Limb (tissue), 2 donors: ENCODE data around the gene CCDC124.

ENCODE experiments used
- DNase-seq, 2 donors: peaks; one replicate each; pipeline ENCODE4 v3.0.0-alpha.2; 2016; ENCODE audit errors: extremely low spot score in 2 of 2

Gene CCDC124

DNA sequence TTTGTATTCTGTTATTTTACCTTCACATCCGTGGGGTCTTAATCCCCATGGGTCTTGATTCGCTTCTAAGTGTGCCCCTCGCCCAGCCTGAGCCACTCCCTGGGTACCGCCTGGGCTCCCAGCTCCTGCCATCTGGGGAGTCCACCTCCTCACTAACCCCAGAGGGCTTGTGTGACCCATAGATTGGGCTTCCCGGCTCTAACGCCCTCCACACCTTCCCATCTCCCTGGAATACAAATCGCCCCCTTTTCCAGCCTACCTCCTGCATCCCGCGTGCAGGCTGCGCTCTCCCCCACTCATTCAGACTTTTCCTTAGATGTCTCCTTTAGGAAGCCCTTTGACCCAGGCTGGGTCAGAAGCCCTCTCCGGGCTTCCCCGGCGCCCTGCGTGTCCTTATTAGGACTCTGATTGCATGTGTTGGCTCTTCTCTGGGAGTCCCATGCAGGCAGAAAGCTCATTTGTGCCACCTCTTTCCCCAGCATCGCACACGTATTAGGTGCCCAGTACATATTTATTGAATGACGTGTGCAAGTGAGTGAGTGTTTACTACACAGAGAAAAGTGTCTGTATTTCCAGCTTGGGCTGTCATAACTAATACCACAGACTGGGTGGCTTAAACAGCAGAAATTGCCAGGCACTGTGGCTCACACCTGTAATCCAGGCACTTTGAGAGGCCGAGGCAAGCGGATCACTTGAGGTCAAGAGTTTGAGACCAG, 757 bp downstream of the CCDC124 start:
- no peak for DNase-seq

GRCh38 chr19:17936379-17936778, 3.6 kb downstream of the CCDC124 start:
- DNase-seq: no peak

DNA sequence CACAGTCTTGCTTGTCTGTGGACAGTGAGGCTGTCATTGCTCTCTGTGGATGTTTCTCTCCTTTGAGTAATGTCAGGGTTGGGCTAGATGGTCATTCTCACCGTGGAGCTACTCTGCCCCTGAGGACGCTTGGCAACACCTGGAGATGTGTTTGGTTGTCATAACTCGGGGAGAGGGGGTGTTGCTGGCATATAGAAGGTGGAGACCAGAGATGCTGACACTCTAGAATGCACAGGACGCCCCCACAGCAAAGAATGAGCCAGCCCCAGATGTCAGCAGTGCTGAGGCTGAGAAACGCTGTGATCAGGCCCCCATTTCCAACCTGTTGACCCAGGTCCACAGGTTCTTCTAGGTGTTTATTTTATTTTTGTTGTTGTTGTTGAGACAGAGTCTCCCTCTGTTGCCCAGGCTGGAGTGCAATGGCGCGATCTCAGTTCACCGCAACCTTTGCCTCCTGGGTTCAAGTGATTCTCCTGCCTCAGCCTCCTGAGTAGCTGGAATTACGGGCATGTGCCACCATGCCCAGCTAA, 4.6 kb downstream of the CCDC124 start:
- no peak for DNase-seq

DNA sequence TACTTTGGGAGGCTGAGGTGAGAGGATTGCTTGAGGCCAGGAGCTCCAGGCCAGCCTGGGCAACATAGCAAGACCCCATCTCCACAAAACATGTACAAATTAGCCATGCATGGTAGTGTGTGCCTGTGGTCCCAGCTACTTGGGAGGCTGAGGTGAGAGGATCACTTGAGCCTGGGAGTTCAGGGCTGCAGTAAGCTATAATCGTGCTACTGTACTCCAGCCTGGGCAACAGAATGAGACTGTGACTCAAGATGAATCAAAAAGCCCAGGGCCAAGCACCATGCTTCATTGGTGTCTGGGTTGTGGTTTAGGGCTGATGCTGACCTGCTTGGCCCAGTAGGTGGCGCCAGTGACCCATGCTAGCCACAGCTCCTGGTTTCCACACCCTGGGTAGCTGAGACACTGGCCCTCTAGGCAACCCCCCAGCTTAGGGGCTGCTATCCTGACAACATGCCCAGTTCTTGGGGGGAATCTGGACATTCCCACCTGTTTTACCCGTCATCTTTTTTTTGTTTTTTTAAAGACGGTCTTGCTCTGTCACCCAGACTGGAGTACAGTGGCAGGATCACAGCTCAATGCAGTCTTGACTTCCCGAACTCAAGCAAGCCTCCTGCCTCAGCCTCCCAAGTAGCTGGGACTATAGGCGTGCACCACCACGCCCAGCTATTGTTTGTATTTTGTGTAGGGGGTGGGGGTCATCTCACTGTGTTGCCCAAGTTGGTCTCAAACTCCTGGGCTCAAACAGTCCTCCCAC, 5.5 kb downstream of the CCDC124 start:
- peak; percentile 67 to 87 for DNase-seq

DNA sequence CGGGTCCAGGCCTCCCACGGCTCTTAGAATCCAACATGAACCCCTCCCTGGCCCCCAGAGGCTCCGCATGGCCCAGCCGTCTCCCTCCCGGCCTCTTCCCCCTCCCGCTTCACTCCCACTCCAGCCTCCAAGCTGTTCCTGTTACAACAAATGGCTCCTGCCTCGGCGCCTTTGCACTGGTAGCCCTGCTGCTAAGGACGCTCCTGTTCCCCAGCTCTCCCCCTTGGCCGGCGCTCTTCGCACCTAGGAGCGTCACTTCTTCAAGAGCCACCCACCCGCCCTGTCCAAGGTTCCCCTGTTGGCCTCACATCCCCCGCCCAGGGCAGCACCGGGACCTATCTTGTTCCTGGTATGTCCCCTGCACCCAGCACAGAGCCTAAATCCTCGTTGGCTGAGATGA, 9.4 kb downstream of the CCDC124 start:
- peak in 1 of 2 donors; percentile 28 for DNase-seq

DNA sequence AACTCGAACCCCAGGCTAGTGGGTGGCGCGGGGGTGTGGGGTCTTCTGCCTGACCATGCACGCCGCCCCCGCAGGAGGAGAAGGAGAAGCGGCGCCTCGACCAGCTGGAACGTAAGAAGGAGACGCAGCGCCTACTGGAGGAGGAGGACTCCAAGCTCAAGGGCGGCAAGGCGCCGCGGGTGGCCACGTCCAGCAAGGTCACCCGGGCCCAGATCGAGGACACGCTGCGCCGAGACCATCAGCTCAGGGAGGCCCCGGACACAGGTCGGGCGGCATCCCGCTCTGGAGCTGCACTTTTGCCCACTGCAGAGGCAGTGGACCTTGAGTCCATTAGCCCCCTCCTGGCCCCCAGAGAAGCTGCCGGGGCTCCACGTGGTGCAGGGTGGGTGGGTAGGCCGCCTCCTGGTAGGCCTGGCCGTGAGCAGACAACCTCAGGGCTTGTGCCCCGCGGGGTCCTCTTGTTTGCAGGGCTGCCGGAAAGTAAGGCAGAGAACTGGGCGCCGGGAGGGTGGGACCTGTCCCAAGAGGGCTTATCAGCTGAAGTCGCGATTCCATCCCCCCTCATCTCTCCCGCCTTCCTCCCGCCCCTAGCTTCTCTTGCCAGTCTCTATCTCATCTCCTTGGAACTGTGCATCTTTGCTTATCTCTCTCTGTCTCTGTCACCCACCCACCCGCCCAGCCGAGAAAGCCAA, 9.9 kb downstream of the CCDC124 start:
- peak in 1 of 2 donors; percentile 28 for DNase-seq

- peak in 1 of 2 donors; percentile 47 for DNase-seq
These were observed 10.7 kb downstream of the CCDC124 start for GRCh38 chr19:17943274-17944221.

DNA sequence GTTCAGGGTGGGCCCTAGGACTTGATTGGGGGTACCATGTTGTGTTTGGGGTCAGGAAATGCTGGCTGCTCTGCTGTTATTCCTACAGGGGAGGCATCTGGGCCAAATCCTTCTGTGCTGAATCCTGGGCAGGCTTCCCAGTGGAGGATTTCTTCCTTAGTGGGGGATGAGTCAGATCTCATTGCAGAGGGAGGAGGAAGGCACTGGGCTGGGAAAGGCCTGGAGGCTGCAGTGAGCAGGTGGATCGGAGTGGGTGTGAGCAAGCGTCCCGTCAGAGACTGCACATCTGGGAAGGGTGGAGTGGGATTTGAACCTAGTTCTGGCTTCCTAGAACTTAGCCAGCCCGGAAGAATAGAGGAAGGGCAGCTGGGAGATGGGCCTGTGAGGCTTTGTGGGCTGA, 11.5 kb downstream of the CCDC124 start:
- no peak for DNase-seq

DNA sequence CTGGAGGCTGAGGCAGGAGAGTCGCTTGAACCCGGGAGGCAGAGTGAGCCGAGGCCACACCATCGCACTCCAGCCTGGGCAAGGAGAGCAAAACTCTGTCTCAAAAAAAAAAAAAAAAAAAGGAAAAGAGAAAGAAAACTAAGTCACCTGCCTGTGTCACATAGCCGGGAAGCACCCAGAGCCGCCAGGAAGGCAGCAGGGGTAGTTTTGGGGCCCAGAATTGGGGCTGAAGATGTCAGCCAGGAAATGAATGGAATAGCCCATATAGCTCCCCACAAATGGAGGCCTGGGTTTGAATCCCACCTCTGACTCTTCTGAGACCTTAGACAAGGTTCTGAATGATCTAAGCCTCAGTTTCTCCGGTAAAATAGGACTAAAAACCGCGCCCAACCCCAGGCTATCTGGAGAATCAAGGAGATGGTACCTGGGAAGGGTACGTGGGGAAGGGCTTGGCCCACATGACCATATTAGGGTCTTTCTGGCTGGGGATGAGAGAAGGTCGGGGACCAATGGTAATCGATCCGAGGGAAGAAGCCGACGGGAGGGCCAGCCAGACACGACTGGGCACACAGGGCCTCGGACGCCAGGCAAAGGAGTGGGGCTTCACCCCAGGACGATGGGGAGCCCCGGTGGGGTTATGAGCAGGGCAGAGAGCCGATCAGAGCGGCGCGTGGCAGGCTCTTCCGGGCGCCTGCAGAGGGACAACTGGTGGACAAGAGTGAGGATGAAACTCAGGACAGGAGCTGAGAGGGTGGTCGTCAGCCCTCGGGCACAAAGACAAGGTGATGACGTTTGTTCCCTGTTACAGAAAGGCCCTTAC, 14.4 kb downstream of the CCDC124 start:
- DNase-seq: no peak

DNA sequence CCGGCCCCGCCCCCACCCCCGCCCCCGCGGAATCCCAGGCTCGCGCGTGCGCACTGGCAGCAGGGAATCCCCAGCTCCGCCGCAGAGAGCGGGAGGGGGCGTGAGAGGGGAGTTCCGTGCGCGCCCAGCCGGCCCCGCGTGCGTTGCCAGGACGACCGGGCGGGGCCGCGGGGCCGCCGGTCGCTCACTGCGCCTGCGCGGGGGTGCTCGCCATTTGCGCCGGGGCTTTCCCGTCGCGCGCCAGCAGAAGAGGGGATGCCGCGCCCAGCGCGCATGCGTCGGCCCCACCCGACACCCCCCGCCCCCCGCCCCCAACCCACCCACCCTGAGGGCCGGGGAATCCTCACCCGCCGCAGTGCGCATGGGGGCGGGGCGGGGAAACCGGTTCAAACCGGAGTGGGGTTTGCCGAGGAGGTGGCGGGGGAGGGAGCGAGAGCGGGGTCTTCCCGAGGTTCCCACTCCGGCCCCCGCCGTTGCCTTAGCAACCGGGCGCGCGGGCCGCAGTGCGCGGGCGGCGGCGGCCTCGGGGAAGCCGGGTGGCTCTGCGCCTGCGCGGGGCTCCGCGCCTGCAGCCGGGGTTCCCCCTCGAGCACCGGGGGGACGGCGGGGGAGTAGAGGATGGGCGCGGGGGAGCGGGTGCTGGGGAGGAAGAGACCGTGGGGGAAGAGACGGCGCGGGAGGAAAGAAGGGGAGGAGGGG, 15.1 kb downstream of the CCDC124 start:
- DNase-seq: peak; percentile 97 to 100

DNA sequence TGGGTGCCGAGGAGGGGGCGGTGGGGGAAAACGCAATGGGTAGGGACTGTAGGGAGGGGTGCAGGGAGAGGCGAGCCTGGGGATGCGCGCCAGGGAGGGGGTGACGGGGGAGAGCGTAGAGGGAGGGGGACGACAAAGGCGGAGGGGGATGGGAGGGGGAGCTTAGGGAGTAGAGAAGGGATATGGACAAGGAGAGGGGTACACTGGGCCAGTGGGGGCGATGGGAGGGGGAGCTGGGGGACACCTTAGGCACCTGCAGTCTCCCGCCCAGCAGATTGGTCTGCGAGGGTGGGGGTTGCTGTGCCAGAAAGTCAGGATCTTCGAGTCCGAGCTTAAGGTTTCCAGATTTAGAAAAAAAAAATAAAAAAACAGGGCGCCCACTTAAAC, 15.7 kb downstream of the CCDC124 start:
- DNase-seq: no peak

- peak in 1 of 2 donors; percentile 78 for DNase-seq
These were observed 16.4 kb downstream of the CCDC124 start for GRCh38 chr19:17948931-17949930.

DNA sequence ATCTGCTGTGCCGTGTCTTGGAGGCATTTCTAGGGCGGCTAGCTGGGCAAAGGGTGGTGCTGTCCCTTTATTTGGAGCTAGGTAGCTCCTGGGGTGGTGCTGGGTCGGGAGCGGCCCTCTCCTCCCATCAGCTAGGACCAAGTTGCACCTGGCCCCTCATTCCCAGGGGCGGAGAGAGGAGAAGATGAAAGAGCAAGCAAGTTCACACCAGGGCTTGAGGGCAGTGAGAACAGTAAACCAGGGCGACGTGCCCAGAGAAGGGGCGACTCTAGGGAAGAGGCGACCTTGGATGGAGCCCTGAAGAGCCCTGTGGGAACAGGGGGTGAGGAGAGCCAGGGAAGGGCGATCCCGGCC, 17.1 kb downstream of the CCDC124 start:
- DNase-seq: no peak

DNA sequence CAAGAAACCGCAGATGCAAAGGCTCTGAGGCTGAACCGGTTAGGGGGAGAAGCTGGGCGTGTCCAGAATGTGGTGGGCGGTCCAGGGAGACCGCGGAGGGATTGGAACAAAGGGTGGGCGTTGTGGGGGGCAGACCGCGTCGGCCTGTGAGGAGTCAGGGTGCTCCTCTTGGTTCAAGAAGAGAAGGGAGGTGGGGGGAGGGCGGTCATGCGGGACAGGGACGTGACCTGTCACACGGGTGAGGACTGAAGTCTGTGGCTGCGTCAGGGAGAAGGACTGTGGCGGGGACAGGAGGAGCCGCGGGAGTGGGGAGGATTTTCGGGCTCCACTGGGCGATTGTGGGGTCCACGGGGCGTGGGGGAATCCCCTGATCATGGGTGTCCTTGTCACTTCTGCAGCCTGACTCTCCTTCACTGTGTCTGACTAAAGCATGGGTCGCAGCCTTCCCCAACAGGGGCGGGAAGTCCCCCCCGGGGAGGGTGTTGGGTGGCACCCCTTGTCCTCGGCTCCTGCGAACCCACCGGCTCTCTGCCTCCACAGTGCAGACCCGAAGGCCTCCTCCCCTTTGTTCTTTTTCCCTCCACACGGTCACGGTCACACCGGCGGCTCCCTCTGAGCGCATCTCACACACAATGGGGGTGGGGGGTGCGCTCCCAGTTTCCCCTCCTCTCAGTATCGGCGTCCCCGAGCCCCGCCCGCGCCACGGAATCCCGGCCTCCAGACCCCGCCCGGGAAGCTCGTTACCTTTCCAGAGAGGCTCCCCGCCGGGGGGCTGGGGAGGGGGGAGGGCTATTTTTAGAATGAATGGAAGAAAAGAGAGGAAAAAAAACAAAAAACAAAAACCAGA, 17.7 kb downstream of the CCDC124 start:
- peak in 1 of 2 donors; percentile 81 for DNase-seq

DNA sequence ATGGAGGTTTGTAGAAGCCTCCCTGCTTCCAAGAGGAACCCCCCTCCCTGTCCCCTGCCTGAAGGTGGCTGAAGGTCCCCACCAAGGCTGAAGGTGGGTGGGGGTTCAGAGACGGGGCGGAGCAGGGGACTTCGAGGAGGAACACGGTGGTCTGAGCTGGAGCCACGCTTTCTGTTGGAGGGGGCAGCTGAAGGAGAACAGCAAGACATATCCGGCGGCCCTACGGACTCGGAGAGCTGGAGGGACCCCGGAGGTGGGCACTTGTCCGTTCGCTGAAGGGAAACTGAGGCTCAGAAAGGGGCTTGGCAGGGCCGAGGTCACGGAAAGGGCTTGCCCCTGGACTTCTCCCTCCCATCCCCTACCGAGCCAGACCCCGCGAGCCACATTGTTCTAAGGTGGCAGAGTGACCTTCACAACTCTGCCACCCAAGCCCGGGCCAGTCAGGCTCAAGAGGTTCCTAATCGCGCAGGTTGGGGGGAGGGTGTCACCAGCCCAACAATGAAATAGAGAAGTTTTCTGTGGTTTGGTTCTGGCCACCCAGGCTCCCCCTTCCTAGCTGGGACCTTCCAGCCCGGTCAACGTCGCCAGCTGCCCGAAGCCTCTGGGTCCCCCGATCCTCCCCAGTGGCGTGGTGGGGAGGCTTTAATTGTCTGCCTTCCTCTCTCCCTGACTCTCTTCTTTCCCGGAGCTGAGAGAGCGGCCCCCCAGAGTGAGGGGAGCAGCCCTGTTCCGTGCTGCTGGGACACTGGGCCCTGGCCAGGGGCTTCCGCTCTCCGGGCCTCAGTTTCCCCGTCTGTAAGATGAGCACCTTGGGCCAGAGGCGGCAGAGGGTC, 18.6 kb downstream of the CCDC124 start:
- peak in 1 of 2 donors; percentile 48 for DNase-seq
